HG03045 (cell line): Measurements from ENCODE around the gene NCAM2.

Experiments
- ATAC-seq: cut with Tn5 transposase; IDR thresholded peaks from one replicate; pipeline ENCODE4 v1.9.1; 2021; ENCODE audit warnings: mild to moderate bottlenecking, moderate library complexity; ENCODE audit not compliant: unreplicated experiment

NCAM2 gene

GRCh38 chr21:20997636-20998455, at the start of gene NCAM2:
NCAM2 (plus strand) TSS chr21:20998409.
- ATAC-seq, result peak; percentile 68

GRCh38 chr21:20949884-20950283, 48.3 kb upstream of the NCAM2 start:
- ATAC-seq, result no peak

GRCh38 chr21:20965816-20966215, 32.4 kb upstream of the NCAM2 start:
- ATAC-seq, result no peak

DNA sequence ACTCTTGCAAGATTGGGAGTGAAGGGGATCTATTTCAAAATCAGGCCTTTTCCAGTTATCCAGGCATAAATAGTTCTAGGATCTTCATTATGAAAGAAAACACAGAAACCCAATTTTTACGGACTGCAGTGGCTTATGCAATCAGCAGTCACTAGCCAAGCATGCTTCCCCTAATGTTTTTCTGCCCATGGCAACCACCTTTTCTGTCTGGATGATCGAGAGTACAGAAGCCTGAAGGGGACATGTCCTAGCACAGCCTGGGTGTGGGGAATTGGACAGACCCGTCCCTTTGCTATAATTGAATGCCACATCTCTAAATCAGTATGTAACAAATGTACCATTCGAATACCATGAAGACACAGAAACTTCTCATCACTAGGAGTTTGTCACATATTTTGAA, 29.8 kb upstream of the NCAM2 start:
- no peak for ATAC-seq

- ATAC-seq, result no peak
Observed at GRCh38 chr21:20970691-20971090, 27.5 kb upstream of the NCAM2 start.

DNA sequence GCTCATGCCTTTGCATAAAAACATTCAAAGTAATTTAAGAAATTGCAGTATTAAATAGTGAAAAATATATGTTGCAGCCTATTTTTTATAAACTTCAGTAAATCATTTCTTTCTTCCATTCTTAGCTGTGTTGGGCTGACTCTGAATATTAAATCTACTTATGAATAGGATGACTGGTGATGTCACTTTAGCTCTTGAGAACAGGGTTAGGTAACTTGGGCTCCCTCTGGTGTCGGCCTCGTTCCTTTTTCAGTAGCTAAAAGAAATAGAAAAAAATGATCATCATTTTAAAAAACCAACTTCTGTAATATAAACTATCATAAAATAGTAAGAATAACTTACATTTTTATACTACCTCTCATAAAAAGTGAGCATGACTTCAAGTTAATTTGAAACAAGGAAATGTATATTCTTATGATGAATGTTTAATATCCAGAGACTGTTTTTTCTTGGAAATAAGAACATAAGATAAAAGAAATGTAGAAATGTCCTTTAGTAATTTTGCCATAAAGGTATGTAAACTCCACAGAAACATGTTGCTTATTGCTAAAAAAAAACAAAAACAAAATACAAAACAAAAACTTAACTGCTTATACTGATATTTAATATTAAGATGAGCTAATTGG, 26.8 kb upstream of the NCAM2 start:
- ATAC-seq, result no peak

DNA sequence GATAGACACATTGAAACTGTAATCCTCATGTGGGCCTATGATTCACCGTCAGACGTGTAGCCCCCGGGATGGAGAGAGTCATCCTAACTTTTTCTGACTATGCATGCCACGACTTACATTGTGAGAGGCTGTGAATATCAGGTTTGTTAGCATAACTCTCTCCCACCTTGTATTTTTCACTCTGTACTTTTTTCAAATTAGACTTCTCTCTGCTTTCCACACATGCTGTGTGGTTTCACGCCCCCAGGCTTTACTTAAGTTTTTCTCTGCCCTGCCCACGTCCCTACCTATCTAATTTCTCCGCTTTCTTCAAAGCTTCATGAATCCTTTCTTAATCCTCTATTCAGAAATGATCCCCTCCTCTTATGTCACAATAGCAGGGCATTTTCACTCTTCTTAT, 3.4 kb upstream of the NCAM2 start:
- no peak for ATAC-seq

GRCh38 chr21:20996421-20997310, 1.5 kb upstream of the NCAM2 start:
- ATAC-seq, result no peak

DNA sequence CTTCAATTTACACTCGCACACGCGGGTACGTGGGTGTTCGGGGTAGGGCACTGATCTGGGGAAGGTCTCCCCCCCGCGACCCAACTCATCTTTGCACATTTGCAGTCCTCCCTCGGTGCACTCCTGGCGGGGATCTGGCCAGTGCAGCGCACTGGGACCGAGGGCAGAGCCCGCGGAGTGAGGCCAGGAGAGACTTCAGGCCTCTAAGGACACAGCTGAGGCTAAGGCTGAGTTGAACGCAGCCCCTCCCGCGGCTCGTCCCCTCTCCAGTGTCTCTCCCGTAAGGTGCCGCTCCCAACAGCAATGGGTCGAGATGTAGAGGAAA, 936 bp upstream of the NCAM2 start:
- no peak for ATAC-seq

DNA sequence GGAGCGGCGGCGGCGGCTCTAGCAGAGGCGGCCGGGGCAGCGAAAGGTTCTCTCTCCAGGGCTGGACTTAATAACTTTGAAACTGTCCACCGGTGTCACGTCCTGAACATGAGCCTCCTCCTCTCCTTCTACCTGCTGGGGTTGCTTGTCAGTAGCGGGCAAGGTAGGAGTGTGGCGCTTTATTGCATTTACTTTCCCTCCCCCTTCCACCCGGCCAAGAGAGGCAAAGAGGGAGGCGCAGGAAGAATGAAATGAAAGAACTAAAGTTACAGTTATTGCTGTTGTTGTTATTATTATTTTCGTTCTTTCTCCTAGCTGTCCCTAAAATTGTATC, 214 bp downstream of the NCAM2 start:
- ATAC-seq, result no peak

GRCh38 chr21:20998886-20999285, 677 bp downstream of the NCAM2 start:
- ATAC-seq, result no peak

- ATAC-seq, result no peak
Observed at GRCh38 chr21:20999659-21000058, 1.4 kb downstream of the NCAM2 start.

GRCh38 chr21:21000591-21001175, 2.5 kb downstream of the NCAM2 start:
- no peak for ATAC-seq

DNA sequence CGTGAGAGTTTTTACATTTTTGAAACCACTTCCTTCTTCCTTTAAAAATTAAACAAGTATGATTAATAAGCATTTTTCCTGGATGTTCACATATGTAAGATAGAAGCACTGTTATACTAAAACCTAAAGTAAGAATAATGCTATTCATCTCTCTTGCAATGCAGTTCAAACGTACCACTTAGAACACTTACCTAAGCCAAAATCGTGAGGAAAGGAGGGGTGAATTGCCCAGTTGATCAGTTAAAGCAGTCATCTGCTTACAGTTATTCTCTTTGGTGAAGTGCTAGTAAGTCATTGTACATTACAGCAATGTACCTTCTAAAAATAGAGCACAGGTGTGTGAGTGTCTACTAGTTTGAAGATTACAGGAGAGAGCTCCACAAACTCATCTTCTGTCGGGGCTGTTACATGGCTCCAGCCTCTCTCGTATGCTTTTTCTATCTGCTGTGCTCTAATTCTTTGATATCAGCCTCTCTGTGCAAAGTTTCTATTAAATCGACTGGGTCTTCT, 3.4 kb downstream of the NCAM2 start:
- ATAC-seq, result no peak

- no peak for ATAC-seq
Observed at GRCh38 chr21:21002153-21002552, 3.9 kb downstream of the NCAM2 start.

DNA sequence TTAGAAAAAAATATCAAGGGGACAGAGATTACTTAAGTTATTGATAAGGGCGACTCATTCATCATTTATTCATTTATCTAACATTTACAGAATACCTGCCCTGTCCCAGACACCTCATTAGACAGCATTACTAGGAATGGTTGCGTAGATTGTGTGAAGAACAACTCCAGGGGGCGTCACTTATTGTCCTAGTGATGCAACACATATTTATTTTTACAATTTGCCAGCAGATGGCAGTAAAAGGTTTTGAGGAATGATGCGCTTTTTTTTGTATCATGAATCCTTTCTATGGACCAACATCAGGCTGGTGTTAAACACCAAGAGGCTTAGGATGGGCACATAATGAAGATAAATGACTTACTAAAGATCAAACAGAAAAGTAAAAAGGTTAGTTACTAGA, 5.5 kb downstream of the NCAM2 start:
- ATAC-seq, result no peak

DNA sequence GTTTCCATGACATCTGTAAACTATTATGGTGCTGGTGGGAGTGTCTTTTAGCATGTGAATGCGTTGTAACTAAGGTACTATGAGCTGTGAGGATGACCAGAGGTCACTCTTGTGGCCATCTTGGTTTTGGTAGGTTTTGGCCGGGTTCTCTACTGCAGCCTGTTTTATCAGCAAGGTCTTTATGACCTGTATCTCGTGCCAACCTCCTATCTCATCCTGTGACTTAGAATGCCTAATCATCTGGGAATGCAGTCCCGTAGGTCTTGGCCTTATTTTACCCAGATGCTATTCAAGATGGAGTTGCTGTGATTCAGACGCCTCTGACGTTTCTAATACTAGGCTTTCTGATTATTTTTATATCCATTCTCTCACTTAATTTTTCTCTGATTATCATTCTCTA, 9.4 kb downstream of the NCAM2 start:
- no peak for ATAC-seq

- no peak for ATAC-seq
Observed at GRCh38 chr21:21010228-21010627, 12.0 kb downstream of the NCAM2 start.

DNA sequence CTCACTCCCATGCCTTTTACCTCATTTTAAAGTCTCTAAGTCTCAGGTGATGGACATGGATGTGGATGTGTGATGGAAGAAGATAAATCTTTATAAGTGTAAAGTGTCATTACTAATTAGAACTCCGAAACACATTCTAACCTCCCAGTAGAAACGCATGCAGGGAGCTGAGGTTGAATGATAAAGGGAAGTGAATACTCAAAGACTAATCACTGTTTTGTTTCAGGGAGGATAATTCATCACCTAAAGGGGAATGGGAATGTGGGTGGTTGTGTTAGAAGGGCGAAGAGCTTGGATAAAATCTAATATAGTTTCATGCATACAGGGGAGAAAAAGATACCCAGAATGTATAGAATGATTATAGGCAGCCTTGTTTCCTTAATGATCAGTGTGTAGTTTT, 12.5 kb downstream of the NCAM2 start:
- no peak for ATAC-seq

DNA sequence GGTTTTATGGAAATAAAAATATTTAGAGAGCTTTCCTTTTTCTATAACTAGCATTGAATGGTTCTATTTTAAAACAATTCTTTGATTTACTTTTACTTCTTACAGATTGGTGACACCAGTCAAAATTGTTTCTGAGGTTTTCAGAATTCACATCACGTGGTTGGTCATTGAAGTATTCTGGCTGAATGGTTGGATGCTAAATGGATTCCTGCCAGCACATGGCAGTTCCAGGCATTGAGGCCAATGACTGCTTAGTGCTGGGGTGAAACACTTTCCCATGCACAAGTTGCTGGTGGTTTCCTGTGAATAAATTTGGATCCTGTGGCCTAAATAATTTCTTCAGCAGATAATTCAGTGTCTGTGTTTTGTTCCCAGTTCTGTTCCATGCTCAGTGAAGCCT, 20.6 kb downstream of the NCAM2 start:
- no peak for ATAC-seq

DNA sequence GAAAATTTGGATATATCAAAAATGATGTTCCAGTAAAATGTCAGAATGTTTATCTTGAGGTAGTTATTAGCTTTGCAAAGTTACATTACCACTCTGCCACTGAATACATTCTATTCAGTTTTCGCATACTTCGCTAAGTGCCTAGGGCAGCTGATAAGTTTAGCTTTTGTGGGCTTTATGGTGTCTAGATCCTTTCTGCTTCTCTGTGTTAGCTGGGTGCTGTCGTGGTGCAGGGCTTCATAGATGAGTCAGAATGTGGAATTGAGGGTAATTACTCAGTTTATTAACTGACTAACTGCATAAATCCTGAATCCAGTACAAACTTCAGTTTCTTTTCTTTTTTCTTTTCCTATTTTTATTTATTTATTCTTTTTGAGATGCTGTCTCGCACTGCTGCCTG, 21.5 kb downstream of the NCAM2 start:
- ATAC-seq, result no peak
